ENCODE data around the gene ADRM1. TPM values are rescaled to one million over a fixed set of nuclear protein-coding genes. Genes with fewer than 3 reads are reported as not detected.

ADRM1 gene
- total RNA-seq, 1 experiment from 2014 or later = 272 TPM

DNA sequence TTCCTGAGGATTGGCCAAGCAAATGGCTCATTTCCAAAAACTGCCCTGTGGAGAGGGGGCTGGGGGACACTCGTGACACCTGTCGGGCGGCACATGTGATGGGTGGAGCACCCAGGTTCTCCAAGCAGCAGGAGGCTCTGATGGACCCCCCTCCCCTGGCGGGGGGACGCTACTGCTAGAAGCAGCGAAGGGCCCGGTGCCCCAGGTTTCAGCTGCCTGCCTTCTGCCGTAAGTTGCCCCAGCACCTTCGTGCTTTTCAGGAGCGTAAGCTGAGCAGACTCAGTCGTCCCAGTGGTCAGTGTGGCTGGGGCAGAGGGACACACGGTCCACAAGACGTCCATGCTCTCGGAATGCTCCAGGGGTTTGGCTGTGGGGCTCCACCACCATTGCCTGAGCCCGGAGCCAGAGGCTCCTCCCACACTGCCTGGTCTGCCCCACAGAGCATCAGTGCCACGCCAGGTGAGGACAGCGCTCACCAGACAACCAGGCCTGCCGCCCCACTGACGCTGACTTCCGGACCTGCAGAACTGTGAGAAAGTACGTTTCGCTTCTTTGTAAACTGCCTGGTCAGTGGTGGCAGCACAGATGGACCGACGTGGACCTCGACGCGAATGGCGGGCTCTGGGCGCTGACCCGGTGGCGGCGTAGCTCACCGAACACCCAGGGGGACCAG, 4.1 kb upstream of the ADRM1 start:
- DNase-seq (ENCODE audit: low read depth) = no peak

DNA sequence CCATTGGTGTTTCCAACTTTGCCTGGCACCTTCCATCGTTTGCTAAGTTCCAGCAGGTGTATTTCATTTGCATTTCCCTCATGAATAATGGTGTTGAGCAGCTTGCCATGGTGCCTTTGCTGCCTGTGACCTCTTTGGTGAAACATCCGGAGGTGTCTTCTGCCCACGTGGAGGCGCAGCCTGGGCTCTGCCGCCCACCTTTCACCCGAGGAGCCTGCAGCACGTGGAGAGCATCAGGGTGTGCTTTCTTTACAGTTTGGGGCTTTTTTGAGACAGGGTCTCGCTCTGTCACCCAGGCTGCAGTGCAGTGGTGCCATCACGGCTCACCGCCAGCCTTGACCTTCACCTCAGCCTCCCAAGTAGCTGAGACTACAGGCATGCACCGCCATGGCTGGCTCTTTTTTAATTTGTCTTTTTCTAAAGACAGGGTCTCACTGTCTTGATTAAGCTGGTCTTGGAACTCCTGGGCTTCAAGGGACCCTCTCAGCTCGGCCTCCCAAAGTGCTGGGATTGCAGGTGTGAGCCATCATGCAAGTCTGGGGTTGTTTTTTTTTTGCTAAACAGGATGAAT, 3.0 kb upstream of the ADRM1 start:
- DNase-seq (ENCODE audit: low read depth) = no peak

DNA sequence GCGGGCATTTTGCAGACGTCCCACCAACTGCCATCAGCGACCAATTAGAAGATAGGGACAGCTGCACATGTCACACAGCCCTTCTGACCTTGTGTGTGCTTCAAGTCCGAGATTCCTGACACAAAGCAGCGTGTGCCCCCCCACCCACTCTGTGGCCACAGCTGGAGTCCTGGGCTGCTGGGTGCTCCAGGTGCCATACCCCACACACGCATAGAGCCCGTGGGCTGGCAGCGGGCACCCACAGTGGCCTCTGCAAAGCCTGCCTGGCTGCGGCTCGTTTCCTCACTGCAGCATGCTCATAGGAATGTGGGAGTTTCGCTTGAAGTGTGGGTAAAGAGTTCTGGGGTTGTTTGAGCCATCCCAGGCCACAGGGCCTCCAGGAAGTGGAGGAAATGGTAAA, 2.5 kb upstream of the ADRM1 start:
- DNase-seq (ENCODE audit: low read depth) = no peak

DNA sequence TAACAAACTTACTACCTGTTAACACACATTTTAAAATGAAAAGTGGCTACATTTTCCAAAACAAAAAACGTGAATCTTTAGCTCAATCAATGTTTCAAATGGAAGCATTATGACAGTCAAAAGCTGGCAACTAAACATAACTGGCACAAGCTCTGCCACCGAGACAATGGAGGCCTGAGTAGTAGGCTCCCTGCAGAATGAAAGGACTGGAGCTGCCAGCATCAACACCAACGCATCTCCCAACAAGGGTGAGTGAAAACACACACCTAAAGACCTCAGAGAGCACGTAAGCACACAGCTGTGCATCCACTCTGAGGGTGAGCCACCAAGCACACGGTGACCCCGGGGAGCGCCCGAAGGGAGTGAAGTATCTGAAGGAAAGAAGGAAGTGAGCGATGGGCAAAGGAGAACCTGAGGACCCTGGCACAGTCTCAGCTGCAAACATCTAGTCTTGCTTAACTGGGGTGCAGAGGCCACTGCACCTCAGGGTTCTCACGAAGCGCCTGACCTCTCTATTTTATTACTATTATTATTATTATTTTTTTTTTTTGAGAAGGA, 1.6 kb upstream of the ADRM1 start:
- no peak for DNase-seq (ENCODE audit: low read depth)

DNA sequence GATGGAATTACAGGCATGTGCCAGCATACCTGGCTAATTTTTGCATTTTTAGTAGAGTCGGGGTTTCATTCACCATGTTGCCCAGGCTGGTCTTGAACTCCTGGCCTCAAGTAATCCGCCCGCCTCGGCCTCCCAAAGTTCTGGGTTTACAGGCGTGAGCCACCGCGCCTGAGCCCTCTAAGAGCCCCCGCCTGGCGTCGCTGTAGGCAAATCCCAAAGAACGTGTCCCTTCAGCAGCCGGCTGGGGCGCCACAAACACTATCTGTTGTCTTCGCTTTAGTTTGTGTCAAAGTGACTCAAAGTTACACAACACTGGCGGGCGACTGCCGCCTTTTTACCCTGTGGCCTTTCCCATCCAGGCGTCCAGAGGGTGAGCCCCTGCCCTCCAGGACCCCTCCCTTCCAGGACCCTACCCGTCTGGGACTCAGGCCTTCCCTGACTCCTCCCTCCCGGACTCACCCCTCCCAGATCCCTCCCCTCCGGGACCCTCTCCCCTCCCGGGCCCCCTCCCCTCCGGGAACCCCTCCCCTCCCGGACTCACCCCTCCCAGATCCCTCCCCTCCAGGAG, 940 bp upstream of the ADRM1 start:
- peak; percentile 98 for DNase-seq (ENCODE audit: low read depth)

DNA sequence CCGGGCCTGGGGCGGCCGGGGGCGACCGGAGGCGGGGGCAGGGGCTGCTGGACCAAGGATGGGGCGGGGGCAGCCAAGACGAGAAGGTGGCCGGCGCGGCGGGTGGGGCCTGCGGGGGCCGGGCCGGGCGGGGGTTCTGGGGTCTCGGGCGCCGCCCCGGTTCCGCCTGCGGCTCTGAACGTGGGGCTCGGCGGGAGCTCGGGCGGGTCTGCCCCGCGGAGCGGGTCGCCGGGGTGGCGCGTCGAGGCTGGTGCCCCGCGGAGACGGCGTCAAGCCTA, 204 bp downstream of the ADRM1 start:
- DNase-seq (ENCODE audit: low read depth) = no peak

DNA sequence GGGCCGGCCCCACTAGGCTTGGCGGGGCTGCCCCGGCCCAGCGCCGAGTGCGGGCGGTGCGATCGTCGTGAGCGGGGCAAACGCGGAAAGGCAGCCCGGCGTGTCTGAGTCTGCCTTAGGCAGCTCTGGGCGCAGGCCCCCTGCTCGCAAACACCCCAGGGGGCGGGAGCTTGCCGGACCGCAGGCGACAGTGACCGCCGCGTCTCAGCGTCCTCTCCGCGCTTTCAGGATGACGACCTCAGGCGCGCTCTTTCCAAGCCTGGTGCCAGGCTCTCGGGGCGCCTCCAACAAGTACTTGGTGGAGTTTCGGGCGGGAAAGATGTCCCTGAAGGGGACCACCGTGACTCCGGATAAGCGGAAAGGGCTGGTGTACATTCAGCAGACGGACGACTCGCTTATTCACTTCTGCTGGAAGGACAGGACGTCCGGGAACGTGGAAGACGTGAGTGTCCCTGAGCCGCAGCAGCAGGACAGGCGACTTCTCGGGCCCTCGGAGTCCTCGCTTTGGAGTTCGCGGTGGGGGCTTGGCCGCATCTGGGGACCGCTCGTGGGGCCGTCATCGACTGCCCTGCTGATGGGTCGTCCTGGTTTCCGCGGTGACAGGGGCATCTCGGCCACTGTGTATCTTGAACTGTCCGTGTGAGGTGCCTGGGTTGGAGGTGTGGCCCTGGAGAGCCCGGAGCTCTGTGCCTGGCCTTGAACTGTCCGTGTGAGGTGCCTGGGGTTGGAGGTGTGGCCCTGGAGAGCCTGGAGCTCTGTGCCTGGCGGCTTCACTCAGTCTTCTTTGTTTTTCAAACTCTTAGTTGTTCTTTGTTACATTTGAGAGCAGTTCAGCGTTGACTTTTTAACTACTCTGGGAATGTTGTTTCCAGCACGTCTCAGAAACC, 786 bp downstream of the ADRM1 start:
- DNase-seq (ENCODE audit: low read depth) = peak; percentile 43

DNA sequence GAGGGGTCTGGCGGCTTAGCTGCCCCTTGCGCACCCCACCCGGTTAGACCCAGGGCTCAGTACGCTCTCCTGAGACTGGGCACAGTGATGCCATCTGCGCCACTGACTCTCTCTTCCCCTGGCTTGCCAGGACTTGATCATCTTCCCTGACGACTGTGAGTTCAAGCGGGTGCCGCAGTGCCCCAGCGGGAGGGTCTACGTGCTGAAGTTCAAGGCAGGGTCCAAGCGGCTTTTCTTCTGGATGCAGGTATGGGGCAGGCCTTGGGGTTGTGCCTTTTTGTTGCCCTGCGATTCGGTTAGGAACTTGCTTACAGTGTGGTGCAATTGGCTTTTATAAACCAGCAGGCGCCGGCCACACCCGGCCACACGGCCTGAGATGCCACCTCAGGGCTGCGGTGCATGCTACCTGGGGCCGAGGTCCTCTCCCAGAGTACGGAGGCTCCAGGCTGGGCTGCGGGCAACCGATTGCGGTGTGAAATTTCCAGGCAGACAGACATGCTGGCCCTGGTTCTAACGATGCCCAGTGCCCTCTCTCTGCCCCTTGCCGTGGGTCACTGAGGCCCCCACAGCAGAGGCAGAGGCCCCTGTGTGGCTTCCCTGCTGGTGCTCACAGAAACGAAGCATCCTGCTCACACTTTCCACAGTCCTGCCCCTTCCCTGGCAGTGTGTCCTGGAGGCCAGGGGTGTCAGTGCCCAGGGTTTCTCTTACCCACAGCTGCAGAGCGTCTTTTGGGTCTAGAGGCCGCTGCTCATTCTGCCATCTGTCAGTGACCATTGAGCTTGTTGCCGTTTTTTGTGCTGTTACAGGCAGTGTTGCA, 1.7 kb downstream of the ADRM1 start:
- DNase-seq (ENCODE audit: low read depth) = no peak

DNA sequence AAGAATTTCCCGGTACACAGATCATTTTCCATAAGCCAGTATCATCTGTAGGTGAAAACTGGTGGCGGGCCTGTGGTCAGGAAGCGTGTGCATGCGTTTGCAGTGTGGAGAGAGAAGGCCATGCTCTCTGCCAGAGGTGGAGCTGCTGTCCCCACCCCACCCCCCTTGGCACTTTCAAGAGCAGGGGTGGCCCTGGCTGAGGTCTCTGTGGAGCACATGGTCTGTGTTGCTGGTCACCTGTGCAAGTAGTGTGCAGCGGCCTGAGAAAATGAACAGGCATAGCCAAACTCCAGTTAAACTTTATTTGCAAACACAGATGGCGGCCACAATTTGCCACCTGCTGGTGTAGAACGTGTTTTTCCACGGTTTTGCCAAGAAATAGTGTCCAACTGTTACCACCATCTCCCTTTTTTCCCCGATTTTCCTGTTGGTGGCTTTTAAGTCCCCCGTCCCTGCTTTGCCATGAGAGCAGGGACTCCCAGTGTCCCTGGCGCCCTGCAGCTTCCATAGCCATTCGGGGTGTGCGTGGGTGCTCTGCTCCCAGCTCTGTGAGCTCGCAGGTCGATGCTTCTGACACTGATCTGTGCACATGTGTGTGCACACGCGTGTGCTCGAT, 2.5 kb downstream of the ADRM1 start:
- peak; percentile 12 for DNase-seq (ENCODE audit: low read depth)

DNA sequence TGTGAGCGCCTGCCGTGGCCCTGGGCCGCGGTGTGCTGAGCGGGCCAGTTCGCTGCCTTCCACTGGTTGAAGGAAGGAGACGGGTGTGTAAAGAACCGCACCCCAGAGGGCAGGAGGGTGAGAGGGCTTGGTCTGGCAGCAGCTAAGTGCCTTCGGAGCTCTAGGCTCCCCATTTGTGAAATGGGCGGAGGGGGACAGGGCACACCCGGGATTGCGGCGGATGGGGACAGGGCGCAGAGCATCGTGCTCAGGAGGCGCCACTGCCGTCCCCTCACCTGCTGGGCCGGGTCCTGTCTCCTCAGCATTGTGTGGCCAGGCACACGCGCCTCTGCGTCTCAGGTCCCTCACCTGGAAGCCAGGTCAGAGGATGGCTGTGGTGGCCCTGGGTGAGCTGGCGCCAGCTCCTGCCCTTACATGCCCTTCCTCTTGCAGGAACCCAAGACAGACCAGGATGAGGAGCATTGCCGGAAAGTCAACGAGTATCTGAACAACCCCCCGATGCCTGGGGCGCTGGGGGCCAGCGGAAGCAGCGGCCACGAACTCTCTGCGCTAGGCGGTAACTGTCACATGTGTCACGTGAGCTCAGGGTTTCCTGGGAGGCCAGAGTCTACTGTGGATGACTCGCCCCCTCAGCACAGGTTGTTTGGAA, 3.1 kb downstream of the ADRM1 start:
- DNase-seq (ENCODE audit: low read depth) = peak; percentile 22

DNA sequence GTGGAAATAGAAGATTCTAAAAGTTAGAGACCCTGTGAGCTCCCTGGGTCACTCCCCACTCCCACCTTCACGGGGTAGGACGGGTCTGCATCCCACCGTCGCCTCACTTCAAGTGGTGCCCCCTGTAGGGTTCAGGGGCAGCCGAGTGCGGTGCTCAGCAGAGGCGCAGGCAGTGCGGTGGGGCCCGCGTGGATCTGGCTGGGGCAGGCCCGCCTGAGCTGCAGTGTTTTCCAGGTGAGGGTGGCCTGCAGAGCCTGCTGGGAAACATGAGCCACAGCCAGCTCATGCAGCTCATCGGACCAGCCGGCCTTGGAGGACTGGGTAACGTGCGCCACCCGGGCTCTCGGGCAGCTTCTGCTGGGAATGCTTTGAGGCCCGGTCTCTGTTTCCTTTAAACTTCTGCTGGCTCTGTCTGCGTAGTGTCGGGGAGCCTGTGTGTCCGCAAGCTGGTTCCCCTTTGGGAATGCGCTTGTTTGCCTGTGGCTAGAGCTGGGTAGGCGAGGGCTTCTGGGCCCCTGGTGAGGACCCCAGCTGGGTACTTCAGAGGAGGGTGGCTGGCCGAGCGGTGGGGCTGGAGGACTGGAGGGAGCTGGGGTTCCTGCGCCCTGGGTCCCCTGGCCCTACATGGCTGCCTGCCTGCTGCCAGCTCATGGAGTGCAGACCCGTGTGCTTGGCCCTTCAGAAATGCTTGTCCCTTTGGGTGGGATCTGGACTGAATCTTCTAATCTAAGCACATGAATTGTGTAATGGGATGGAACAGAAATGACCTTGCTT, 3.8 kb downstream of the ADRM1 start:
- no peak for DNase-seq (ENCODE audit: low read depth)

DNA sequence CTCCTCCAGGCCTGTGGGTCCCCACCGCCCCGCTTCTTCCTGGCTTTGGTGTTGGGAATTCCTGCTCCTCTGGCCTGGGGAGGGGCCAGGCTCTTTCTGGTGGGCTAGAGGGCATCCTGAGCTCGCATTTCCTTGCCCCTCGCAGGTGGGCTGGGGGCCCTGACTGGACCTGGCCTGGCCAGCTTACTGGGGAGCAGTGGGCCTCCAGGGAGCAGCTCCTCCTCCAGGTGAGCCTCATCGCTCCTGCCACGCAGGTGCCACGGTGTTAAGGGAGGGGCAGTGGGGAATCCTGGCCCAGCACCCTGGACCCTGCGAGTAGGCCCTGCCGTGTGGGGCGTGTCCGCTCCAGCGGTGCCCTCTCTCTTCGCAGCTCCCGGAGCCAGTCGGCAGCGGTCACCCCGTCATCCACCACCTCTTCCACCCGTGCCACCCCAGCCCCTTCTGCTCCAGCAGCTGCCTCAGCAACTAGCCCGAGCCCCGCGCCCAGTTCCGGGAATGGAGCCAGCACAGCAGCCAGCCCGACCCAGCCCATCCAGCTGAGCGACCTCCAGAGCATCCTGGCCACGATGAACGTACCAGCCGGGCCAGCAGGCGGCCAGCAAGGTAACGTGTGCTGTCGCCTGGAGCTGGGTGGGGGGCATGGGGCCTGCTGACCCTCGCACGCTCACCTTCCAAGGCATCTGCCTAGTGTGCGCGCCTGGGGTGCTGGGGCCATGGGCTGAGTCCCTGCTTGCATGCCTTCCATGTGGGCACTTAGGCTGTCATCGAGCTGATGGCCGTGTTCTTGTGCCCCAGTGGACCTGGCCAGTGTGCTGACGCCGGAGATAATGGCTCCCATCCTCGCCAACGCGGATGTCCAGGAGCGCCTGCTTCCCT, 4.7 kb downstream of the ADRM1 start:
- DNase-seq (ENCODE audit: low read depth) = peak; percentile 40

DNA sequence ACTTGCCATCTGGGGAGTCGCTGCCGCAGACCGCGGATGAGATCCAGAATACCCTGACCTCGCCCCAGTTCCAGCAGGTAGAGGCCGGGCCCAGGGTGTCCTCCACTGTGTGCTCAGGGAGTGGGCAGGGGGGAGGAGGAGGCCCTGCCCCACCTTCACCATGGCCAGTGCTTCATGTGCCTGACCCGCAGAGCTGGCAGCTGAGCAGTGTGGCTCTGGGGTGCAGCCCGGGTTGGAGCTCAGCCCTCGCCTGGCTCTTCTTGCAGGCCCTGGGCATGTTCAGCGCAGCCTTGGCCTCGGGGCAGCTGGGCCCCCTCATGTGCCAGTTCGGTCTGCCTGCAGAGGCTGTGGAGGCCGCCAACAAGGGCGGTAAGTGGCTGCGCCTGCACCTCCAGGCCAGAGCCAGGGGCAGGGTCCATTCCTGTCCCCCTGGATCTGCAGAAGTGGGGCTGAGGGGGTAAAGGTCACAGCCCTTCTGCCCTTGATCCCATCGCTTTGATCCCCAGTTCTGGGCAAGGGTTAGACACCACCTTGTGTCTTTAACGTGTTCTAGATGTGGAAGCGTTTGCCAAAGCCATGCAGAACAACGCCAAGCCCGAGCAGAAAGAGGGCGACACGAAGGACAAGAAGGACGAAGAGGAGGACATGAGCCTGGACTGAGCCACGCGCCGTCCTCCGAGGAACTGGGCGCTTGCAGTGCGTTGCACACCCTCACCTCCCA, 5.5 kb downstream of the ADRM1 start:
- DNase-seq (ENCODE audit: low read depth) = no peak

DNA sequence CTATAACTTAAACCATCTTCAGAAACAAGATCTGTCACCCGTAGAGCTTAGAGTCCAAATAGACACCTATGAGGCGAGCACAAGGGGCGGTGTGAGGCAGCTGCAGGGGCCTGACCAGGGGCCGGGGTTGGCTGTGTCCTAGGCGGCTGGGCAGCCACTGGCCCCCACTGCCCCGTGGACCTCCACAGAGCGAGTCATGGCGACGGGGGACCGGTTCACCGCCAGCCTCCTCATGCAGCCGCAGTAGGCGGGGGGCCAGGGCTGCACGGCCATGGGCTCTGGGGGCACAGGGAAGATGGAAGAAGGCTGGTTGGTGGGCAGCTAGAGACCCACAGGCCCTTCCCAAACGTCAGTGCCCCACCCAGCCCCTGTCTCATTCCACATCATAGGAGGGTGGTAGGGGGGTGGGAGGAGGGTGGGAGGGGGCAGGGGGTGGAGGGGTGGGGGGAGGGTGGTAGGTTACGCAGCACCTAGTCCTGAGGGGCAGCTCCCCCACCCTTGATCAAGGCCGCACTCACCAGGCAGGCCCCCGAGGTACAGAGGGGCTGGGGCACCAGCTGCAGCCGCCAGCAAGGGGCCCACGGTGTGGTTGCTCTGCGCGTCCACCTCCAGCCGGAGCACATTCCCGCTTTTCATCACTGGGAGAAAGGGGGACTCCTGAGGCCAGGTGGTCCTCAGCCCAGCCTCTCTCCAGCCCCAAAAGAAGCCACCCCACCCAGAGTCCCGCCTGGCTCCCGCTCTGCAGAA, 6.6 kb downstream of the ADRM1 start:
- DNase-seq (ENCODE audit: low read depth) = no peak

DNA sequence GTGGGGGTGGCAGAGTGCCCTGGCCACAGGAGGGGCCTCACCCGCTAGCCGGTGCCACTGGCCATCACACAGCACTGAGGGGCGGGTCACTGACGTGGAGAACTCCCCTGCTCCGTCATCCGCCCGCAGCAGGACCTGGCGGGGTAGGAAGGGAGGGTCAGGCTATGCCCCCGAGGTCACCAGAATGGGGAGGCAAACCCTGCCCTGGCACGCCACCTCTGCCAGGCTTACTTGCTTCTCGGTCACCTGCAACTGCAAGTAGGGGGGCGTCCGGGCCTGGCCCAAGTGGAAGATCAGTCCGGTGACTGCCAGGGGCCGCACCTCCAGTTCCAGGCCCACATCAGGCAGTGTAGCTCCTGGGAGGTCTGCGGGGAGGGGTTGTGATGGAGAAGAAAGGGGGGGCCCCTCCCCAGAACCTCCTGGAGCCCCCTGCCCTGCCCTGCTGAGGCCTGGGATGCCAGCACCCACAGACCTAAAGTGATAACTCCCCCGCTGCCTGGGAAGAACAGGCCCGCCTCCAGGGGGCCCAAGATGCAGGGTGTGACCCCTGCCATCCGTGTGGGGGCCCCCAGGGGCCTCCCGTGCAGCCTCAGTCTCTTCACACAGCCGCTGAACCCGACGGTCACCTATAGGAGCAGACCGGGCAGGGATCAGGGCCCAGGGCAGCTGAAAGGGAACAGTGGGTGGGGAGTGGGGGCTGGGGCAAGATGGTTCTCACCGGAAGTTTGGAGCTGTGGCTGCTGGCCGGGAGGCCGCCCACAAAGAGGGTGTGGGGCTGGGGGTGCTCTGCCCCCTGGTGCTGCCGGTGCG, 7.4 kb downstream of the ADRM1 start:
- no peak for DNase-seq (ENCODE audit: low read depth)

DNA sequence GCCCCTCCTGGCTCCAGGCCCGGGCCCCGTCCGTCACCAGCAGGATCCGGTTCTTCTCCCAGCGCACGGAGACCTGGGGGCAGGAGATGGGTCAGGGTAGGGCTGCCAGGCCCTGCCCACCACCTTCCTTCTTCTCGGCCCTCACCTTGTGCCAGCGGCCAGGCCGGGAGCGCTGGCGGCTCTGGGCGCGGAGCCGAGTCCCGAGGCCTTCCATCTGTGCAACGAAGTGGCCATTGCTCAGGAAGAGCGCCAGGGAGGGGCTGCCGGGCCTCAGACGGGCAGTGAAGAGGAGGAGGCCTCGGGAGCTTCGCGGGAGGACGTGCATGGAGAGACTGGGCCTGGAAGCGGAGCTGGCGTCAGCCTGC, 7.9 kb downstream of the ADRM1 start:
- peak; percentile 35 for DNase-seq (ENCODE audit: low read depth)

DNA sequence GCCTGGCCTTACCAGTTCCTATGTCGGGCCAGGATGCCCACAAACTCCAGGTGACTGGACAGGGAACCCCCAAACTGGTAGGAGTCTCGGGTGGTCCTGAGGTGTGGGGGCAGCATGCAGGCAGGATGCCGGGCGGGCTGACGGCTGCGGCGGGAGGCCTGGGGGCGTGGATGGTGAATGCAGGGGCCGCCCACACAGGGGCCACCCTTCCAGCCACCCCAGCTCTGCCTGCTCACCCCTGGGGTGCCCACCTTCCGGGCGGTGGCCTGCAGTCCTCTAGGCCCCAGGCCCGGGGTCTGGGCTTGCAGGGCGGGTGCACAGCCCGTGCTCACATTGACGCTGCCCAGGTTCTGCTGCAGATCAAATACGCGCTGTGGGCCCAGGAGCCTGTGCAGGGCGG, 8.4 kb downstream of the ADRM1 start:
- no peak for DNase-seq (ENCODE audit: low read depth)
